ENCODE results near the gene COL23A1. TPM values are rescaled to one million over a fixed set of nuclear protein-coding genes. Genes with fewer than 3 reads are reported as not detected.

Gene COL23A1
- total RNA-seq, 1 donor from 2014 or later: 0.12 TPM

GRCh38 chr5:178387856-178388190 lies 202.4 kb downstream of the COL23A1 start:
- Mint-ChIP-seq H3K9me3 (ENCODE audit: low read depth) (no peaks in the 10 kb centered on the region), H3K36me3 (ENCODE audit: low read depth) (no peaks in the 10 kb centered on the region), H3K27me3 (ENCODE audit: low read depth) (peaks cover 27% of the 10 kb centered on the region), H3K27ac (ENCODE audit: unreplicated experiment) (no peak overlapping the region), H3K4me3 (ENCODE audit: unreplicated experiment) (no peak overlapping the region), H3K4me1 (ENCODE audit: low read depth) (peaks cover 2% of the 10 kb centered on the region)
- peak; percentile 70 for DNase-seq (ENCODE audit: low spot score)
- TF ChIP-seq CTCF (IDR thresholded peaks at IDR 0.05): no peak

DNA sequence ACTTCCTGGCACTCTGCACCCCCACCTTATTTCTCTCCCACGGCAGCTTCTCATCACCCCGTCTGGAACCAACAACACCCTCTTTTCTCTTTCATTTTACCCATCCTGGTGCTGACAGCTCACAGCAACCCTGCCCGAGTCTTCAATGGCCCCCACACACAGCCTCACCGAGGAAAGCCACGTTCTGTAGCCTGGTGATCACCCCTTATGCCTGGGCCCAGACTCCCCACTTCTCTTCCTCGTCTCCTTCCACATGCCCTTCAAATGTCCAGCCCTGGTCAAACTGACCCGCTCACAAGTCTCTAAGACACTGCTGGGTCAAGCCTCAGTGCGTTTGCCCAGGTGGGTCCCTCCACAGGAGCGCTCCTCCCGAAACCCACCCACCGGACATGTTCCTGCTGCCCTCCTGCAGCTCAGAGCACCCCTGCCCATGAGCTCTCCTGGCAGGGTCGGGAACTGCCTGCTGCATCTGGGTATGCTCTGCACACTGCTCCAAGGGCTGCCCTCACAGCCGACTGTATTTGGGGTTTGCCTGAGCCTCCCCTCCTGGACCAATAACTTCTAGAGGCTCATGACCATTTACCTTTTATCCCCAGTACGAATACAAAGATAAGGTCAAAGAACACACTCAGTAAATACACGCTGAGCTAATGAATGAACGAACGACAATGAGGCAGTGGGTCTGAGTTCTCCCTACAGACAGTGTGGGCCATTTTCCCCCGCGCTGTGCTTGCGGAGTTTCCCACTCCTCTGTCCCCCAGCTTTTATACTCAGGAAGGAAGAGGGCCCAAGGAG lies 202.9 kb downstream of the COL23A1 start:
- no peaks in the 10 kb centered on the region for H3K36me3 Mint-ChIP-seq (ENCODE audit: low read depth)
- no peak for TF ChIP-seq CTCF (IDR thresholded peaks at IDR 0.05)
- peaks cover 2% of the 10 kb centered on the region for H3K4me1 Mint-ChIP-seq (ENCODE audit: low read depth)
- no peak overlapping the region for H3K27ac Mint-ChIP-seq (ENCODE audit: unreplicated experiment)
- peak; percentile 85 for DNase-seq (ENCODE audit: low spot score)
- no peak overlapping the region for H3K4me3 Mint-ChIP-seq (ENCODE audit: unreplicated experiment)
- H3K27me3 Mint-ChIP-seq (ENCODE audit: low read depth): peaks cover 27% of the 10 kb centered on the region
- H3K9me3 Mint-ChIP-seq (ENCODE audit: low read depth): no peaks in the 10 kb centered on the region

GRCh38 chr5:178386336-178386931 lies 203.8 kb downstream of the COL23A1 start:
- Mint-ChIP-seq H3K4me3 (ENCODE audit: unreplicated experiment) (no peak overlapping the region), H3K4me1 (ENCODE audit: low read depth) (peaks cover 2% of the 10 kb centered on the region), H3K36me3 (ENCODE audit: low read depth) (no peaks in the 10 kb centered on the region), H3K27ac (ENCODE audit: unreplicated experiment) (no peak overlapping the region), H3K9me3 (ENCODE audit: low read depth) (no peaks in the 10 kb centered on the region), H3K27me3 (ENCODE audit: low read depth) (peaks cover 27% of the 10 kb centered on the region)
- DNase-seq (ENCODE audit: low spot score): peak; percentile 58
- no peak for TF ChIP-seq CTCF (IDR thresholded peaks at IDR 0.05)

GRCh38 chr5:178385496-178385890 lies 204.7 kb downstream of the COL23A1 start:
- H3K27ac Mint-ChIP-seq (ENCODE audit: unreplicated experiment): no peak overlapping the region
- peaks cover 2% of the 10 kb centered on the region for H3K4me1 Mint-ChIP-seq (ENCODE audit: low read depth)
- peak; percentile 37 for DNase-seq (ENCODE audit: low spot score)
- H3K4me3 Mint-ChIP-seq (ENCODE audit: unreplicated experiment): no peak overlapping the region
- peaks cover 22% of the 10 kb centered on the region for H3K27me3 Mint-ChIP-seq (ENCODE audit: low read depth)
- H3K36me3 Mint-ChIP-seq (ENCODE audit: low read depth): no peaks in the 10 kb centered on the region
- H3K9me3 Mint-ChIP-seq (ENCODE audit: low read depth): no peaks in the 10 kb centered on the region
- no peak for TF ChIP-seq CTCF (IDR thresholded peaks at IDR 0.05)

- DNase-seq (ENCODE audit: low spot score): peak; percentile 63
- Mint-ChIP-seq H3K27ac (ENCODE audit: unreplicated experiment) (no peak overlapping the region), H3K4me3 (ENCODE audit: unreplicated experiment) (no peak overlapping the region), H3K9me3 (ENCODE audit: low read depth) (no peaks in the 10 kb centered on the region), H3K27me3 (ENCODE audit: low read depth) (peaks cover 22% of the 10 kb centered on the region), H3K4me1 (ENCODE audit: low read depth) (peaks cover 2% of the 10 kb centered on the region), H3K36me3 (ENCODE audit: low read depth) (no peaks in the 10 kb centered on the region)
- no peak for TF ChIP-seq CTCF (IDR thresholded peaks at IDR 0.05)
Measured at GRCh38 chr5:178384816-178385495, 205.2 kb downstream of the COL23A1 start.

Data from chondrocyte (in vitro differentiated cells).